ENCODE data around the gene NSUN4. TPM values are rescaled to one million over a fixed set of nuclear protein-coding genes. Genes with fewer than 3 reads are reported as not detected.
"Not testable (repeated sequence)": the region's sequence is repeated elsewhere in the genome, so short reads cannot be mapped to it uniquely, and the experiment has no call there.

Gene NSUN4
- total RNA-seq, 2 experiments from 2014 or later, result 28.8 to 30.8 TPM

DNA sequence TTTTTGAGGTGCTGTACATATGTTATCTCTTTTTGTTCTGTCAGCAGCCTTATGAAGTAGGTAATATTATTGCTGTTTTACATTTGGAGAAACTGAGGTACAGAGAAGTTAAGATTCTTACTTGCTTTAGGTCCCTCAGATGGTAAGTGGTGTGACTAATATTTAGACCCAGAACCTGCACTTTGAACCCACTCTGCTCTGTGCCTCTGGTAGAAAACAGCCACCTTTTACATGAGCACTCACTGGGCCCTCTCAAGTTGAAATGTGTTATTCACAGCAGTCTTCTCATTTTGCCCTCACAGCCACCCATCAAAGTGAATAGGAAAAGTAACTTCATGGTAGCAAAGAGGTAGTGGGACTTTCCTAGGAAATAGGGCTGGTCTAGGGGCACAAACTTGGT is 4.7 kb downstream of the NSUN4 start:
- CTCF ChIA-PET, result interaction anchor here (0.8 kb wide), 1 partner anchor 41 kb away, joined by 3 read pairs; the partner anchor contains the start of genes LRRC41 and UQCRH
- POLR2A ChIA-PET, result no interaction called here

DNA sequence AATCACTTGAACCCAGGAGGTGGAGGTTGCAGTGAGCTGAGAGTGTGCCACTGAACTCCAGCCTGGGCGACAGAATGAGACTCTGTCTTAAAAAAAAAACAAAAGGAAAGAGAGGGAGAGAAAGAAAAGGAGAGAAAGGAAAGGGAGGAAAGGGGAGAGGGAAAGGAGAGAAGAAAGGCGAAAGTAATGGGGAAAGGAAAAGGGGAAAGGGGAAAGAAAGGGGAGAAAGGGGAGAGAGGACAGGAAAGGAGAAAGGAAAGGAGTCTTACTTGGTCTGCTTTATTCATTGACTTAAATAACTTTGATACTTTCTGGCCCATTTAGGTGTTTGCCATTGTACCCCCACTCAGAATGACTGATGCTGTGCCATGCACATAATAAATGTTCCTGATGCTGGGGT is 11.8 kb downstream of the NSUN4 start:
- CTCF ChIA-PET, result no interaction called here

DNA sequence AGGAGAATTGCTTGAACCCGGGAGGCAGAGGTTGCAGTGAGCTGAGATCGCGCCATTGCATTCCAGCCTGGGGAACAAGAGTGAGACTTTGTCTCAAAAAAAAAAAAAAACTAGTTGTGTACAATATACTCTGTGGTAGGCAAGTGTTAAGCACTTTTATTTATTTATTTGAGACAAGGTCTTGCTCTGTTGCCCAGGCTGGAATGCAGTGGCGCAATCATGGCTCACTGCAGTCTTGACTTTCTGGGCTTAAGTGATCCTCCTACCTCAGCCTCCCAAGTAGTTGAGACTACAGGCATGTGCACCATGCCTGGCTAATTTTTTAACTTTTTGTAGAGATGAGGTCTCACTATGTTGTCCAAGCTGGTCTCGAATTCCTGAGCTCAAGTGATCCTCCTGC is 15.3 kb downstream of the NSUN4 start:
- CTCF ChIA-PET, POLR2A ChIA-PET: not testable (repeated sequence)

More for the DNA sequence above, 11.8 kb downstream of the NSUN4 start:
- POLR2A ChIA-PET, result no interaction called here

DNA sequence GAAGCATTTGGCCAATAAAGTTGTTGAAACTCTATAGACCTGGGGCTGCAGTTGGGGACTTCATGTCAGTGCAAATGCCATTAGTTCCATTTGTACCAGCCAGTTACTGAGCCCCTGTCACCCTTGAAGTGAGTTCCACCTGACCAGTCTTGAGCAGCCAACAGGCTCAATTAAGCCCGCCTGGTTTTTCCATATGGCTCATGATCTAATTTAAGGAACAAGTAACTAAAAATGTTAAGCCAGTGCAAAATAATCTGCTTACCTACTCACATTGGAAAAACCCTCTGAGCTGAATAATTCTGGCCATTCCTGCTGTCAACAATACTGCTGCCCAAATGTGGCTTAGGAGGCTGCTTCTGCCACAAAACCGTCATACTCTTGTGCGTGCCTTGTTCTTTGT is 21.6 kb downstream of the NSUN4 start:
- ChIA-PET CTCF (no interaction called here), POLR2A (interaction anchor here (1.4 kb wide), 1 partner anchor 21 kb away, joined by 3 read pairs; no protein-coding TSS in a partner anchor)

DNA sequence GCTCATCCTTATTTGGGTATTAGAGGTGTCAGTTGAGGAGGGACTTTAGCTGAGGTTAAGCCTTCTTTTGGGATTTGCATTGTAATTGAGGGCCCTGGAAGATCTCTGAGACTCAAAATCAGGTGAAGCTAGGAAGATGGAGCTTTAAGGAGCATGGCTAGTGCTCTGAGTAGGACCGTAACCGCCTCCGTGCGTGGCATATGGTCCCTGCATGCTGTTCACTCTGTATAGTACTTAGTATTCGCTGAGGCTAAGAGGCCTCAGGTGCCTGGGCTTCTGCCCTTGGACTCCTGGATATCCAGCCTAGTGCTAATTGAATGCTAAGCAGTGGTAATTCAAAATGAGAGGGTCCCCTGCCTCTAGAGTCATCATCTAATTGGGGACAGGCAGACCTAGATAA is 22.5 kb downstream of the NSUN4 start:
- POLR2A ChIA-PET, result no interaction called here
- CTCF ChIA-PET, result no interaction called here

DNA sequence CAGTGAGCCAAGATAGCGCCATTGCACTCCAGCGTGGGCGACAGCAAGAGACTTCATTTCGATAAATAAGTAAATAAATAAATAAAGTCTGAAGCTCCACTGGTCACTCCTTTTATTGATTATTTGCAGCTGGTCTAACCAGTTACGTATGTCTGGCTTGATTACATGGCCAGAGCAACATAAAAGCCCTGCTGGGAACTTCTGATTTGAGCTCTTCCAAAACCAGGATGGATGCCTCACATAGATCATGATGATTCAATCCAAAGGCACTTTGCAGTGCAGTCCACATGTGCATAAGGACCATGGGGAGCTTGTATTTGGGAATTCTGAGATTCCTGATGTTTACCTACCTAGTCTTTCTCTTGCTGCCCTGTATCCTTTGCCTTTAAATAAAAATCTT is 24.0 kb downstream of the NSUN4 start:
- ChIA-PET POLR2A (interaction anchor here (0.7 kb wide), 1 partner anchor 8 kb away, joined by 11 read pairs; no protein-coding TSS in a partner anchor), CTCF (no interaction called here)

DNA sequence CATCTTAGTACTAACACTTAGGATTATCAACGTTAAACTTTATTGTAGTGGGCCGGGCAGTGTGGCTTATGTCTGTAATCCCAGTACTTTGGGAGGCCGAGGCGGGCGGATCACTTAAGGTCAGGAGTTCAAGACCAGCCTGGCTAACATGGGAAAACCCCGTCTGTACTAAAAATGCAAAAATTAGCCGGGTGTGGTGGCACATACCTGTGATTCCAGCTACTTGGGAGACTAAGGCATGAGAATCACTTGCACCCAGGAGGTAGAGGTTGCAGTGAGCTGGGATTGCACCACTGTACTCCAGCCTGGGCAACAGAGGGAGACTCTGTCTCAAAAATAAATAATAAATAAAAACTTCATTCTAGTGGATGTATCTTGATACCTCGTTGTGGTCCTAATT is 25.2 kb downstream of the NSUN4 start:
- CTCF ChIA-PET, POLR2A ChIA-PET: not testable (repeated sequence)

DNA sequence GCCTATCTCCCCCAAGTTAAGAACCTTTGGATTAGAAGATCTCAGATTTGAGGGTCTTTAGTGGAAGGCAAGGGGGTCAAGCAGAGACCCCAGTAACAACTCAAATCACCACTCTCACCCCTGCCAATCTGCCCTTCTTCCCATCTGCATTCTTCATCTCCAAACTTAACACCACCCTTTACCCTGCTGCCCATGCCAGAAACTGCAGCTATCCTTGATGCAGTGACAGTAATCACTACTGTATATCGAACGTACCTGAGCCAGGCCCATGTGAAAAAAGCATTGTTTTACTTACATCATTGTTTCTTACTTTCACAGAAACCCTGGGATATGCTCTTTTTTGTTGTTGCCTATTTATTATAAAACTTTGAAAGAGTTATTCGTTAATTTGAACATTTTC is 26.5 kb downstream of the NSUN4 start:
- CTCF ChIA-PET, result interaction anchor here (0.7 to 1.1 kb wide), 2 partner anchors 10 to 143 kb away, joined by 5 read pairs; no protein-coding TSS in a partner anchor
- POLR2A ChIA-PET, result no interaction called here

DNA sequence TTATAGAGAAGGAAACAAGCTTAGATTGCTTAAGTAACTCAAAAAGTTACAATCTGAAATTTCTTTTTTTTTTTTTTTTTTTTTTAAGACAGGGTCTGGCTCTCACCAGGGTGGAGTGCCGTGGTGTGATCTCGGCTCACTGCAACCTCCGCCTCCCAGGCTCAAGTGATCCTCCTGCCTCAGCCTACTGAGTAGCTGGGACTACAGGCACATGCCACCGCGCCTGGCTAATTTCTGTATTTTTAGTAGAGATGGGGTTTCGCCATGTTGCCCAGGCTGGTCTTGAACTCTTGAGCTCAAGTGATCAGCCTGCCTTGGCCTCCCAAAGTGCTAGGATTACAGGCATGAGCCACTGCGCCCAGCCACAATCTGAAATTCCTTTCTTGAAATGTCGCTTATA is 27.1 kb downstream of the NSUN4 start:
- POLR2A ChIA-PET, result not testable (repeated sequence)
- CTCF ChIA-PET, result interaction anchor here (1.1 kb wide), 1 partner anchor 144 kb away, joined by 5 read pairs; no protein-coding TSS in a partner anchor

DNA sequence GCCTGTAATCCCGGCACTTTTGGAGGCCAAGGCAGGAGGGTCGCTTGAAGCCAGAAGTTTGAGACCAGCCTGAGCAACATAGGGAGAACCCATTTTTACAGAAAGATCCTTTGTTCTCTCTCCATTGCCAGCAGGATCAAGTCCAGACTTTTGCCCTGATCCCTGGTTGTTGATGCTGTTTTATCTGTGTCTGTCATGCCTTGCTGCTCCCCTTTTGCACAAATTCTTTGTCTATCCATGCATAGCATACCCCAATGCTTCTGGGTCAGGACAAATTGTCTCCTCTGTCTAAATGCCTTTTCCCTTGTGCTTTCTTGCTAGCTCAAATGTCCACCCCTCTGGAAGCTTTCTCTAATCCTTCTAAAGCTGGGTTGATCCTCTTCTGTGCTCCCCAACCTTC is 28.2 kb downstream of the NSUN4 start:
- CTCF ChIA-PET, result no interaction called here

DNA sequence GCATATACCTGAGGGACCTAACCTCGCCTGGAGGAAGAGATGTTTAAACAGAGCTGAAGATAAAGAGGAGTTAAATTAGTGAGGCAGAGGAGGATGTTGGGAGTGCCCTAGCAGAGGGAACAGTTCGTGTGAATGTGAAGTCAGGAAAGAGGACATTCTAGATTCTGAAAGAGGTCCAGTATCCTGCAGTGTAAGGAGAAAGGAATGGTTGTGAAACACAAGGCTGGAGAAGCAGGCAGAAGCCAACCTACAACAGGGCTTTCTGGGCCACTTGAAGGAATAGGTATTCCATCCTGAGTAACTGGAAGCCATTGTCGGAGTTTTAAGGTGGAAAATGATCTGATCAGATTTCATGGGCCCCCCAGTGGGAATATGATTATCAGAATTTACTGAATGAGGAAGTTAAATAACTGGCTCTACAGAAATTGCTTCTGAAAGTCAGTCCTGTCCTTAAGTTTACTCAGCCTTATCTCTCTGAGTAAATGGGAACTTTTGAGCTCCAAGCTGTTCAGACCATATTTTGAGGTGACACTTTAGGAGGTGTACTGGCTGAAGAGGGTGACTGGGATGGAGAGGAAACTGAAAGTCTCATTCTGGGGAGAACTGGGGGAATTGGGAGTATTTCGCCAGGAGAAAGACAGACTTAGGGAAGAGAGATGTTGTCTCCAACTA is 29.1 kb downstream of the NSUN4 start:
- CTCF ChIA-PET, result no interaction called here

More for the DNA sequence above, 28.2 kb downstream of the NSUN4 start:
- POLR2A ChIA-PET, result no interaction called here

DNA sequence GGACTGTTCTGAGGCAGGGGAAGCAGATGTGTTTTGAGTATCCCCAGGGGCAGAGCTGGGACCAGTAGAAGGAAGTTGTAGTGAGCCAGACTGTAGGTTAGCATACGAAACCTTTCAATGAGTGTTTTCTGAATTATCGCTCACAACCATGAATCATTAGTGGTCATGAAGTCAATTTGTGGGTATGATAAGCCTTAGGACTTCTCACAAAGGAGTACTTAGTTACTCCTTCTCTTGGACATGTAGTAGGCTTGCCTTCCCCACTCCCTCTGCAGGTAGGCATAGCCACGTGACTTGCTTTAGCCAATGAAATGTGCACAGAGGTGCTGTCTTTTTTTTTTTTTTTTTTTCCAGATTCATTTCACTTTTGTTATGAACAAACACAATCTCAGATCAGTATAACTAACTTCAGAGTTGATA is 29.6 kb downstream of the NSUN4 start:
- POLR2A ChIA-PET, result no interaction called here
- CTCF ChIA-PET, result interaction anchor here (0.7 kb wide), 1 partner anchor 30 kb away, joined by 3 read pairs; no protein-coding TSS in a partner anchor

More for the DNA sequence above, 29.1 kb downstream of the NSUN4 start:
- POLR2A ChIA-PET, result no interaction called here

DNA sequence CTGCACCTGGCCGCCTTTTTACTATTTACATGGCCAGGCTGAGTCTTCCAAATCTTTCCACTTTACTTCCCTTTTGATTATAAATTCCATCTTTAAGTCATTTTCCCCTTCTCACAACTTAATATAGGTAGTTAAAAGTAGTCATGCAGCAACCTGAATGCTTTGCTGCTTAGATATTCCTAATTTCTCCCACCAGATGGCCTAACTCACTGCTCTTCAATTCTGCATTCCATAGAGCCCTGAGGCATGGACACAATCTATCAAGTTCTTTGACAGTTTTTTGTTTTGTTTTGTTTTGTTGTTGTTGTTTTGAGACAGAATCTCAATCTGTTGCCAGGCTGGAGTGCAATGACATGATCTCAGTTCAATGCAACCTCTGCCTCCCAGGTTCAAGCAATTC is 31.8 kb downstream of the NSUN4 start:
- CTCF ChIA-PET, result no interaction called here
- POLR2A ChIA-PET, result no interaction called here

DNA sequence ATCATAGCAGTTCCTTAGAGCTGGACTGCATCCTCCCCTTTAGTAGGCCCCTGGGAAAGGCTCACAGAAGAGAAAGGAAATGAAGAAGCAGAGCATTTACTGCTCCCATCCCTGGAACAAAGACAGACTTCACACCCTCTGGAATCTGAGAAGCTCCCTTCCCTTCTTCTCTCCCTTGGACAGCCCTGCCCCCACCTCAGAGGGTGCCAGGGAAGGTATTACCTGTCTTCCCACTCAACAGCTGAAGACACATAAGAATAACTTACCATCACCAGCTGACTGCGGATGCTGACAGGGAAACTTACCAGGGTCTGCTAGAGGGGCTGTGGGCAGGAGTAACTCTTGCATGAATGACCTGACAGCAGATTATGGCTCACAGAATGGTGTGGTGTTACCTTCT is 39.4 kb downstream of the NSUN4 start:
- POLR2A ChIA-PET, result no interaction called here
- CTCF ChIA-PET, result no interaction called here

DNA sequence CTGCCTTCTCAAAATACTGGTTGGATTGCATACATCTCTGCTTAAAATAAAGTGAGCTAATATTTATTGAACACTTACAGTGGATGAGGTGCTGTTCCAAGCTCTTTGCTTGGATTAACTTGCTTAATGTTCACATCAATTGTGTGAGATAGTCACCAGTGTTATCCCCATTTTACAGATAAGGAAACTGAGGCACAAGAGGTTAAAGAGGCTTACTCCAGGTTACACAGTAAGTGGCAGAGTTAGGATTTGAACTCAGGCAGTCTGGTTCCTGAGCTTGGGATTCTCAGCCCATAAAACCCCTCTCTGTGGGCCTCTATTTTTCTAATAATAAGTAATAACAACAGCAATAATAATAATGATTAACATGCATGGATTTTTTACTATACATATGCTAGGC is 39.9 kb downstream of the NSUN4 start:
- ChIA-PET POLR2A (no interaction called here), CTCF (no interaction called here)

DNA sequence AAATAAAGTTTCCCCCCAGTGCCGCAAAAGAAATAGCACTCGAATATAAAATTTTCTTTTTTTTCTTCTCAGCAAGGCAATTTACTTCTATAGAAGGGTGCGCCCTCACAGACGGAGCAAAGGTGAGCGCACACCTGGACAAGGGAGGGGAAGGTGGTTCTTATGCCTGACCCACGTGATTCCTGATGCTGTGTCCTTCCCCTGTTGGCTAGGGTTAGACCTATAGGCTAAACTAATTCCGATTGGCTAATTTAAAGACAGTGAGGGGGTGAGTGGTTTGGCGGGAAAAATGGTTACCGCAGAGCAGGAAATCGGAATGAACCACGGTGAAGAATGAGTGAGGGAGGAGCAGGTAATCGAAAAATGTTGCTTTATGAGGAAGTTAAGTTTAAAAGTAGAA is 52.9 kb downstream of the NSUN4 start:
- CTCF ChIA-PET, result no interaction called here
- POLR2A ChIA-PET, result no interaction called here

DNA sequence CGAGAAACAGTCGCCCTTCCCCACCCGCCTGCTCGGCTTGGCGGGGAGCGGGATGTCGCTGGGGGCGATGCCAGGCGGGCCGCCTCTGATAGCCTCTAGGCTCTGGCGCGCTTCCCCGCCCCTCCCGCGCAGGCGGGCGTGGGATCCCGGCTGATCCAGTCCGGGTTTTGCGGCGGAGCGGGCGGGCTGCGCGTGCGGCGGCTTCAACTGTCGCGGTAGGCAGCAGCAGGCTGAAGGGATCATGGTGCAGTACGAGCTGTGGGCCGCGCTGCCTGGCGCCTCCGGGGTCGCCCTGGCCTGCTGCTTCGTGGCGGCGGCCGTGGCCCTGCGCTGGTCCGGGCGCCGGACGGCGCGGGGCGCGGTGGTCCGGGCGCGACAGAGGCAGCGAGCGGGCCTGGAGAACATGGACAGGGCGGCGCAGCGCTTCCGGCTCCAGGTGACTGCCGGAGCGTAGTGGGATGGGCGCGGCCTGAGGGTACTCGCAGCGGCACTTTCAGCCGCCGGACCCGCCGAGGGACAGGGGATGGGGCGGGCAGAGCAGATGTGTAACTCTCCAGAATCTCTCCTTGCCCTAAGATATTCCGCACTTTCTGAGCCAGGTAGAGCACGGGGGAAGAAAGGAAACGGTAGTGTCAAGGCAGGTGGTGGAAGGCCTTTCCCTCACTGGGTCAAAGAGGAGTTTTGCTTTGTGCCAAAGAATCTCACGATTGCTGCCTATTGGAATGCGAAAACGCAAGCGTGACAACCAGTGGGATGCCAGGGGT is 53.7 kb downstream of the NSUN4 start, which contains the start of gene FAAH:
Gene FAAH (plus strand): TSS at position 210 of the 764 bp plus-strand sequence. CDS start 32 bp downstream, at position 242.
- CTCF ChIA-PET, result no interaction called here
- POLR2A ChIA-PET, result no interaction called here

DNA sequence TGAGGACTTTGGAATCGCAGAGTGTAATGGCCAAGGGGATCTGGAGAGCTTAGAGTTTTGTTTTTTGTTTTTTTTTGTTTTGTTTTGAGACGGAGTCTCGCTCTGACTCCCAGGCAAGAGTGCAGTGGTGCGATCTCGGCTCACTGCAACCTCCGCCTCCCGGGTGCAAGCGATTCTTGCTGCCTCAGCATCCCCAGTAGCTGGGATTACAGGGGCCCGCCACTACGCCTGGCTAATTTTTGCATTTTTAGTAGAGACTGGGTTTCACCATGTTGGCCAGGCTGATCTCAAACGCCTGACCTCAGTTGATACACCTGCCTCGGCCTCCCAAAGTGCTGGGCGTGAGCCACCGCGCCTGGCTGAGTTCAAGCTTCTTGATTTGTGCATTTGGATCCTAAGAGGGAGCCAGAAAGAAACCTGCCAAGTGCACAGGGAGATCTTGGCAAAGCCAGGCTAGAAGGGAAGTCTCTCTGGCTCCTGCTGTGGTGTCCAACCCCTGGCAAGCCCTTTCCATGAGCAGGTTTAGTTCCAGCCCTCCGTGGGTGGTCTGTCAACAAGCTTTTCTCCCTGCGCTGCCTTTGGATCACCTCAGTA is 54.4 kb downstream of the NSUN4 start:
- POLR2A ChIA-PET, result no interaction called here
- CTCF ChIA-PET, result no interaction called here

DNA sequence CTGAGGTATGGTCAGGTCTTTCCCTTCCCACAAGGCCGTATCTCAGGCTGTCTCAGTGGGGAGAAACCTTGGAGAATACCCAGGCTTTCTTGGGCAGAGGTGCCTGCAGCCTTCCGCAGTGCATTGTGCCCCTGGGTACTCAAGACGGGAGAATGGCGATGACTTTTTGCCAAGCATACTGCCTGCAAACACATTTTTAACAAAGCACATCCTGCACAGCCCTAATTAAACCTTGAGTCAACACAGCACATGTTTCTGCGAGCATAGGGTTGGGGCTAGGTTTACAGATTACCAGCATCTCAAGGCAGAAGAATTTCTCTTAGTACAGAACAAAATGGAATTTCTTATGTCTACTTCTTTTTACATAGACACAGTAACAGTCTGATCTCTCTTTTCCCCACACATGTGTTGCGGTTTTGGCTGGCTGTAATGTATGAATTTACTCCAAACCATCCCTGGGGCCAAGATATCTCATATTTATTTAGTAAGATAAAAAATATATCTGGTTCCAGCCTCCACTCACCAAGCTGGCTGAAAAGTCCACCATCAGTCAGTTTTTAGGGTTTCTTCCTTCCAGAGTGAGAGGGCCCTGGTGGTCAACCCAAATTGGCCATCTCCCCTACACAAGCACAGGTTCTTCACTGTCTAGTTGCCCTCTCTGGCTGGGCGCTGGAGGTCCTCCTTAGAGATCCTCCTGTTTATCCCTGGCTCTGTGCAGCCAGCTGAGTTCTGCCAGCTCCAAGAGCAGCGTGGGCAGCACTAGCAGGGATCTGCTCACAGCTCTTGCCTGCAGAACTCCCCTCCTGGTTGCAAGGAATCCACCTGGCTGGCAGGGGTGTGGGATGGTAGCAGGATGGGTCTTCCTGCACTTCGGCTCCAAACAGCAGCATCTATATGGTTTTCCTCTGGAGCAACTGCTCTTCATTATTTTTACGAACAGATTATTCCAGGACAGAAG is 56.1 kb downstream of the NSUN4 start:
- CTCF ChIA-PET, result interaction anchor here (0.8 kb wide), 1 partner anchor 173 kb away, joined by 3 read pairs; no protein-coding TSS in a partner anchor
- POLR2A ChIA-PET, result no interaction called here

DNA sequence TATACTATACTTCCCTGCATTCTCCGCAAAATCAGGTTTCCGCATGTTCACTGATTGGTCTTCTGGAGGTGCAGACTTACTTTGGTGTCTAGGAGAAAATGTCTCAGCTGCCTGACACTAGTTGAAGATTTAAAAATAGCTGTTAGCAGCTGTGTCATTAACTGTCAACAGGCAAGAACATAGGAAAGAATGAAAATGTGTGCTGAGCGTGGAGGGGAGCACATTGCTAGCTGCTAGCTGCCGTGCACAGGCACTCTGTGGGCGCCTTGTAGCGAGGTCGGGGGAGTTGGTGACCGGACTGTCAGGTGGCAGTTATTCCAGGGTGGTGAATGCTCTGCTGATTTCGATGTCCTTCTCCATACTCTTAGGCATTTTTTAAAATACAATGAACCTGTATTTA is 58.7 kb downstream of the NSUN4 start:
- ChIA-PET CTCF (no interaction called here), POLR2A (no interaction called here)
